ENCODE measurements around the gene NCOA3. TPM values are rescaled to one million over a fixed set of nuclear protein-coding genes. Genes with fewer than 3 reads are reported as not detected.

The NCOA3 gene
- total RNA-seq, 2 donors from 2014 or later, result 81.6 to 92.6 TPM

DNA sequence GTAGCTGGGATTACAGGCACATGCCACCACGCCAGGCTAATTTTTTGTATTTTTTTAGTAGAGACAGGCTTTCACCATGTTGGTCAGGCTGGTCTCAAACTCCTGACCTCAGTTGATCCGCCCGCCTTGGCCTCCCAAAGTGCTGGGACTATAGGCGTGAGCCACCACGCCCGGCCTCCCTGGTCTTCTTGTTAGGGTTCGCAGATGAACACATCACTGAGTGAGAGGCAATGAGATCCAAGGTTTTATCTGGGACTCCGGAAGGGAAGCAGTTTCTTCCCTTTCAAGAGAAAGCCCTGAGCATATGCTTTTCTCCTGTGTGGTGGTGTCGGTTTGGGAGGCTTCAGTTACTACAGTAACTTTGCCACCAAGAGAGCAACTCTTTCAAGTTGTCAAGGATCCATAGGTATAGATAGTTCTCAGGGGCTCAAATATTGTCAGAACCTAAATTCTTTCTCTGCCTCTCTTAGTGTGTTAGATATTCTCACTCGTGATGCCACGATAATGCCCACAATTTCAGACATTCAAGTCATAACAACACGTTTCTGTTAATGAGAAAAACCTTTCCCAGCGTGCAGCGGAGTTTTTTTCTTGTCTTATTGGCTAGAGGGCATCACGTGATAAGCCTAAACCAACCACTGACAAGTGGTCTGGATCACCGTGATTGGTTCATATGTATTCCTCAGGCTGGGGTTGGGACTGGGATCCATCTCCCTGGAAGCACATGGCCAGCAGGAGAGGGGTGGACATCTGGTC lies 36.2 kb upstream of the NCOA3 start:
- Mint-ChIP-seq H3K36me3 (peaks cover 0 to 5% of the 10 kb centered on the region in 2 donors), H3K9me3 (peaks cover 0 to 4% of the 10 kb centered on the region in 2 donors), H3K27ac (no peak overlapping the region)
- ATAC-seq, result no peak
- DNase-seq (ENCODE audit: low spot score in 2 of 2), result no peak

DNA sequence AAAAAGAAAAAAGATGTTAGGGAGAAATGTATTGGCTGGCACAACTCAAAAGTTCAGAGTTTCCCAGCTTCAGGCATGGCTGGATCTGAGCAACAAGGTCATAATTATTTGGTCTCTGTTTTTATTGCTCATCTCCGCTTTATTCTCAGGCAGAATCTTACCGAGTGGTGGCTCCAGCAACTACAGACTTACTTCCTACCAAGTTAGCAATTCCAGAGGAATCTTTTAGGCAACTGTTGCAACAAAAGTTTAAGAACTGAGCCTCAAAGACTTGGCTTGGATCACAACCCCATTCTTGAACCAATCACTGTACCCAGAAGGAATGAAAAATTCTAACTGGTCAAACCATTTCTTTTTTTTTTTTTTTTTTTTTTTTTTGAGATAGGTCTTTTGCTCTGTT lies 35.5 kb upstream of the NCOA3 start:
- H3K36me3 Mint-ChIP-seq, result peaks cover 0 to 5% of the 10 kb centered on the region in 2 donors
- ATAC-seq (no peak), DNase-seq (ENCODE audit: low spot score in 2 of 2) (no peak)
- no peak overlapping the region for H3K27ac Mint-ChIP-seq
- no peaks in the 10 kb centered on the region for H3K9me3 Mint-ChIP-seq

- no peak for DNase-seq (ENCODE audit: low spot score in 2 of 2)
- H3K9me3 Mint-ChIP-seq, result no peaks in the 10 kb centered on the region
- H3K27ac Mint-ChIP-seq, result no peak overlapping the region
- no peak for ATAC-seq
- peaks cover 0 to 5% of the 10 kb centered on the region in 2 donors for H3K36me3 Mint-ChIP-seq
Observed at GRCh38 chr20:47466704-47467459, 34.8 kb upstream of the NCOA3 start.

GRCh38 chr20:47468290-47469050 lies 33.2 kb upstream of the NCOA3 start:
- ATAC-seq (no peak), DNase-seq (ENCODE audit: low spot score in 2 of 2) (no peak)
- Mint-ChIP-seq H3K27ac (no peak overlapping the region), H3K9me3 (no peaks in the 10 kb centered on the region), H3K36me3 (no peaks in the 10 kb centered on the region)

GRCh38 chr20:47475419-47476044 lies 26.2 kb upstream of the NCOA3 start:
- Mint-ChIP-seq H3K9me3 (no peaks in the 10 kb centered on the region), H3K27ac (no peak overlapping the region), H3K36me3 (no peaks in the 10 kb centered on the region)
- ATAC-seq, result no peak
- DNase-seq (ENCODE audit: low spot score in 2 of 2), result no peak

GRCh38 chr20:47476452-47476851 lies 25.2 kb upstream of the NCOA3 start:
- no peak overlapping the region for H3K27ac Mint-ChIP-seq
- no peak for DNase-seq (ENCODE audit: low spot score in 2 of 2)
- no peaks in the 10 kb centered on the region for H3K36me3 Mint-ChIP-seq
- H3K9me3 Mint-ChIP-seq, result no peaks in the 10 kb centered on the region
- no peak for ATAC-seq

DNA sequence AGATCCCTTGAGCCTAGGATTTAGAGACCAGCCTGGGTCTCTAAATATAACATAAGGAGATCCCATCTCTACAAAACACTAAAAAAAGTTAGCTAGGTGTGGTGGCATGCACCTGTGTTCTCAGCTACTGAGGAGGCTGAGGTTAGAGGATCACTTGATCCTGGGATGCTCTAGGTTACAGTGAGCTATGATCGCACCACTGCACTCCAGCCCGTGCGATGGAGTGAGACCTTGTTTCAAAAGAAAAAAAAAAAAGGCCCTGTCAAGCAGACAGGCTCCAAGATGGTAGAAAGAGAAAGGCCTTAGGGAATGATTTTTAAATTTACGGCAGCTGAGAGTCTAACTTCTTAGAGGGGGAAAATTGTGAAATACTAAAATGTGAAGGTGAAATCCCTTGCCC lies 22.6 kb upstream of the NCOA3 start:
- Mint-ChIP-seq H3K9me3 (peaks cover 0 to 5% of the 10 kb centered on the region in 2 donors), H3K27ac (no peak overlapping the region), H3K36me3 (no peaks in the 10 kb centered on the region)
- no peak for DNase-seq (ENCODE audit: low spot score in 2 of 2)
- no peak for ATAC-seq

DNA sequence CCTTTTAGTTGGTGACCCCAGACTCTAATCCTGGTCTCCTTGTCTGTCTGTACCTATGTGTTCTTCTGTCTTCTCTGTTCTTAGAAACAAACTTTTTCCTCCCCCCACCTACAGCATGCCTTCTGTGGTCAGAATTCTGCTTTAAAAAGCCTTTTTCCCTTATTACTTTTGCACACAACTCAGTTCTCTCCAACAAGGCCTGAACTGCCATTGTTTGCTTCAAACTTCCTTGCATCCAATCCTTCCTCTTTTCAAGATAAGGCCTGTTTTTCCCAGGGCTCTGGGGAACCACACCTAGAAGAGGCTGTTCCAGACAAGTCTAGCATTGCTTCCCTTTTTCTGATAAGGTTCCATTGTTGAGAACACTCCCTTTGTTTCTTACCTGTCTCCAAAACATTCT lies 22.2 kb upstream of the NCOA3 start:
- H3K36me3 Mint-ChIP-seq, result no peaks in the 10 kb centered on the region
- H3K9me3 Mint-ChIP-seq, result peaks cover 0 to 5% of the 10 kb centered on the region in 2 donors
- DNase-seq (ENCODE audit: low spot score in 2 of 2) (no peak), ATAC-seq (no peak)
- no peak overlapping the region for H3K27ac Mint-ChIP-seq

GRCh38 chr20:47480239-47480638 lies 21.4 kb upstream of the NCOA3 start:
- Mint-ChIP-seq H3K9me3 (peaks cover 0 to 5% of the 10 kb centered on the region in 2 donors), H3K36me3 (no peaks in the 10 kb centered on the region), H3K27ac (no peak overlapping the region)
- ATAC-seq (no peak), DNase-seq (ENCODE audit: low spot score in 2 of 2) (no peak)

DNA sequence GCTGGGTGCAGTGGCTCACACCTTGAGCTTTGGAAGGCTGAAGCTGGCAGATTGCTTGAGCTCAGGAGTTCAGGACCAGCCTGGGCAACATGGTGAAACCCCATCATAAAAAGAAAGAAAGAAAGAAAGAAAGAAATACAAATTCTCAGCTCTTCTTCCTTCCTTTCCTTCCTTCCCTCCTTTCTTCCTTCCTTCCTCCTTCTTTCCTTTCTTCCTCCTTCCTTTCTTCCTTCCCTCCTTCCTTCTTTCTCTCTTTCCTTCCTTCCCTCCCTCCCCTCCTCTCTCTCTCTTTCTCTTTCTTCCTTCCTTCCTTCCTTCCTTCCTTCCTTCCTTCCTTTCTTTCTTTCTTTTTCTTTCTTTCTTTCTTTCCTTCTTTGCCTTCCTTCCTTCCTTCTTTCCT lies 21.0 kb upstream of the NCOA3 start:
- no peaks in the 10 kb centered on the region for H3K36me3 Mint-ChIP-seq
- ATAC-seq, result no peak
- H3K27ac Mint-ChIP-seq, result no peak overlapping the region
- DNase-seq (ENCODE audit: low spot score in 2 of 2), result no peak
- peaks cover 0 to 5% of the 10 kb centered on the region in 2 donors for H3K9me3 Mint-ChIP-seq

DNA sequence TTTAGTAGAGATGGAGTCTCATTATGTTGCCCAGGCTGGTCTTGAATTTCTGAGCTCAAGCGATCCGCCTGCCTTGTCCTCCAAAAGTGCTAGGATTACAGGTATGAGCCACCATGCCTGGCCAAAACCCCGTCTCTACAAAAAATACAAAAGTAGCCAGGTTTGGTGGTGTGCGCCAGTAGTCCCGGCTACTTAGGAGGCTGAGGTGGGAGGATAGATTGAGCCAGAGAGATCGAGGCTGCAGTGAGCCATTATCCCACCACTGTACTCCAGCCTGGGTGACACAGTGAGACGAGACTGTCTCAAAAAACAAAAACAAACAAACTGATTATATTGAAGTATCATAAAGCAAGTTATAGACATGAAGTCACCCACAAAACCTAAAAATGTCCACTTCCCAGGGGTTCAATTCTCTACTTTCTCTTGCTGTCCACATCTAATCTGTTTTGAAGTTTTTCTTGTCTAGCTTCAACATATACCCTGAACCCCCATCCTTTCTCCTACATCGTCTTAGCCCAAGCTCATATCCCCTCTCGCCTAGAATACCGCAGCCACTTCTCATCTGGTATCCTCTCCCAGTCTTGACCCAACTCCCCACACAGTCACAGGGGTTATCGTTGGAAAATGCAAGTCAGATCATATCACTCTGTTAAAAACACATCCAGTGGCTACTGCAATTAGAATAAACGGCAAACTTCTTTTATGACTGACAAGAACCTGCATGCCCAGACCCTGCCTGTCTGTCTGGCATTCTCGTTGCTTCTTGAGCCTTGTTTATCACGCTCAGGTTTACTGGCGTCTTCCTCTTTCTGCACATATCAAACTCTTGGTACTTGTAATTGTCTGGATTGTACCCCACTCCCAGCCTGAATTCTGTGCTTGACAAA lies 20.1 kb upstream of the NCOA3 start:
- DNase-seq (ENCODE audit: low spot score in 2 of 2) (no peak), ATAC-seq (no peak)
- Mint-ChIP-seq H3K27ac (no peak overlapping the region), H3K9me3 (peaks cover 0 to 5% of the 10 kb centered on the region in 2 donors), H3K36me3 (no peaks in the 10 kb centered on the region)

DNA sequence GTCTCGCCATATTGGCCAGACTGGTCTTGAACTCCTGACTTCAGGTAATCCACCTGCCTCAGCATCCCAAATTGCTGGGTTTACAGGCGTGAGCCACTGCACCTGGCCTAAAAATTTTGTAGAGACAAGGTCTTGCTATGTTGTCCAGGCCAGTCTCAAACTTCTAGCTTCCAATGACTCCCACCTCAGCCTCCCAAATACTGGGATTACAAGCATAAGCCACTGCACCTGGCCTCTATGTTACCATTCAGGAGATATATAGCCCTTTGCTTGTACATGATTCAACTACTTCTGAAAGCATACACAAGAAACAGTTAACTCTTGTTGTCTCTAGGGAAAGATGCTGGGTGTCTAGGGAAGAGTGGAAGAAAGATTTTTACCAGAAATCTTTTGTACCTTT lies 19.0 kb upstream of the NCOA3 start:
- H3K9me3 Mint-ChIP-seq, result peaks cover 0 to 5% of the 10 kb centered on the region in 2 donors
- DNase-seq (ENCODE audit: low spot score in 2 of 2), result no peak
- no peaks in the 10 kb centered on the region for H3K36me3 Mint-ChIP-seq
- H3K27ac Mint-ChIP-seq, result no peak overlapping the region
- ATAC-seq, result no peak

DNA sequence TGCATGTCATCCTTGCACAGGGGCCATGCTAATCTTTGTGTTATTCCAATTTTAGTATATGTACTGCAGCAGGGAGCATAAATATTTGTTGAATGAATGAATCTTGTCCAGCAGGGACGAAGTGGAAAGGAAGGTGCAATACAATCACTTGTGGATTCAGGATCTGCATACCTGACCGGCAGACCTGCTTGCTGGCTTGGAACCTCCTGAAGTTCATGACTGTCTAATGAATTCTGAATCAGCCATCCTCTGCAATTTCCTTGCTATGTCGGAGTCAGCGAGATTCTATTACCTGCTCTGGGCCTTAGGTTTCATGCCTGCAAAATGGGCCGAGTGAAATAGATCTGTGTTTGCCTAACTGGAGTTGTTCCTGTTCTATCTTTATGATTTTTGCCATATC lies 17.4 kb upstream of the NCOA3 start:
- Mint-ChIP-seq H3K27ac (no peak overlapping the region), H3K36me3 (peaks cover 0 to 5% of the 10 kb centered on the region in 2 donors), H3K9me3 (peaks cover 0 to 5% of the 10 kb centered on the region in 2 donors)
- DNase-seq (ENCODE audit: low spot score in 2 of 2) (no peak), ATAC-seq (no peak)

DNA sequence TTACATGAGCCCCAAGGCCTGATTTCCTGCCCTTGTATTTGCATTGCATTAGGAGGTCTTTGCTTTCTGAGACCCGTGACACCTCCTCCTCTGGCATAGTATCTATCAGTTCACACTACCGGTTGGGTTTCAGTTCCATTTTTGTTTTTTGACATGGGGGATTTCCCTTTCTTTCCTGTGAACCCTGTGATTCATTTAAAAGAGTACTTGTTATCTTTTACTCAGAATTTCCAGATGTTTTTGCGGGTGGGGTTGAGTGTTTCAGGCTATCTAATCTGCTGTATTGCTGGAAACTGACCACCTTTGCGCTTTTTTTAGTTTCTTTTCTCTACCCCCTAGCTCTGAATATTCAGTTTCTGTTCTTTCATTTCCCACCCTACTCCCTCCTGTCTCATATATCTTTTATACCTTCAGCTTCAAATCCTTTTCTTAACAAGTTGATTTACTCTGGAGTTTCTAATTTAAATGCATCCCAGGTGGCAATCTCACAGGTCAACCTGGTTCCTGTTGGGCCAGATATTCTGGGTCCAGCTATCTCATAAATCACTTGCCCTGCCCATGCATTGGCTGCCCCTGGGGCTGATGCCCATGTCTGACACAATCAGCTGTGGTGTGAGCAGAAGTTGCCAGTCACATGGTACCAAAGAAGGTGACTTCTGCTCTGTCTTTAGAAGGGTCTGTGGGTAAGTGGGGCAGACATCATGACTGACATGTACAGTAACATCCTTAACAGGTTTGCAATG lies 14.3 kb upstream of the NCOA3 start:
- H3K27ac Mint-ChIP-seq, result peak overlapping the region; percentile 94 to 98
- peaks cover 0 to 5% of the 10 kb centered on the region in 2 donors for H3K36me3 Mint-ChIP-seq
- DNase-seq (ENCODE audit: low spot score in 2 of 2) (peak; percentile 64 to 74), ATAC-seq (peak; percentile 86 to 91)
- no peaks in the 10 kb centered on the region for H3K9me3 Mint-ChIP-seq

DNA sequence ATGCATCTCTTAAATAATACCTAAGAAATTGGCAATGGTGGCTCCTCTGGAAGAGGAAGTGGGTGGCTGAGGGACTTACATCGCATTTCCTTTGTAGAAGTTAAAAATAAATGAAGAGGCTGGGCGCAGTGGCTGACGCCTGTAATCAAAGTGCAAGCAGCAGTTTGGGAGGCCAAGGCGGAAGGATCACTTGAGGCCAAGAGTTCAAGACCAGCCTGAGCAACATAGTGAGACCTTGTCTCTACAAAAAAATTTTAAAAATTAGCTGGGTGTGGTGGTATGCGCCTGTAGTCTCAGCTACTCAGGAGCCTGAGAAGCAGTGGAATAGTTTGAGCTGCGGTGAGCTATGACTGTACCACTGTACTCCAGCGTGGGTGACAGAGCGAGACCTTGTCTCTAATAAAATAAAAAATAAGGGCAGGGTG lies 12.2 kb upstream of the NCOA3 start:
- peak overlapping the region; percentile 51 to 94 for H3K27ac Mint-ChIP-seq
- ATAC-seq, result no peak

More for the DNA sequence above, 12.2 kb upstream of the NCOA3 start:
- peaks cover 0 to 5% of the 10 kb centered on the region in 2 donors for H3K36me3 Mint-ChIP-seq
- H3K9me3 Mint-ChIP-seq, result no peaks in the 10 kb centered on the region
- DNase-seq (ENCODE audit: low spot score in 2 of 2), result no peak

Measured in activated naive CD4-positive, alpha-beta T cell treated with anti-CD3 and anti-CD28 coated beads, Interleukin-2, amount 50 U/mL, for 72 hours (primary cell).